Dermis microvascular lymphatic vessel endothelial cell (primary cell): ENCODE measurements around the gene MRTO4. TPM values are rescaled to one million over a fixed set of nuclear protein-coding genes. Genes with fewer than 3 reads are reported as not detected.
"Not testable (repeated sequence)": the region's sequence is repeated elsewhere in the genome, so short reads cannot be mapped to it uniquely, and the experiment has no call there.

Source experiments
- DNase-seq, 2 donors: peaks; one replicate each; pipeline versions ENCODE4 v3.0.0 to v3.0.0-alpha.2; 2010; ENCODE audit warnings: low read depth in 2 of 2
- total RNA-seq: library from RNA; depleted of rRNA; stranded (reverse); fragments of >200 nt; gene quantifications from 2 replicates; pipeline ENCODE4 v1.2.1, GENCODE V29; 2014

The MRTO4 gene
- total RNA-seq, 1 donor from 2014 or later, result 19.4 TPM

- no peak for DNase-seq
These were observed 28.4 kb upstream of the MRTO4 start for GRCh38 chr1:19222979-19223824.

GRCh38 chr1:19229229-19229628 lies 22.4 kb upstream of the MRTO4 start:
- DNase-seq, result no peak

GRCh38 chr1:19229828-19230325 lies 21.7 kb upstream of the MRTO4 start:
- no peak for DNase-seq

GRCh38 chr1:19231736-19232523 lies 19.7 kb upstream of the MRTO4 start:
- DNase-seq, result not testable (repeated sequence)

GRCh38 chr1:19232524-19232846 lies 19.1 kb upstream of the MRTO4 start:
- DNase-seq, result no peak

- no peak for DNase-seq
These were observed 17.4 kb upstream of the MRTO4 start for GRCh38 chr1:19234224-19234623.

- no peak for DNase-seq
These were observed 11.7 kb upstream of the MRTO4 start for GRCh38 chr1:19239876-19240275.

GRCh38 chr1:19240673-19241538 lies 10.7 kb upstream of the MRTO4 start:
- DNase-seq, result peak; percentile 39 to 59

- DNase-seq, result no peak
These were observed 838 bp upstream of the MRTO4 start for GRCh38 chr1:19250629-19251304.

- no peak for DNase-seq
These were observed 2.8 kb downstream of the MRTO4 start for GRCh38 chr1:19254416-19254815.

GRCh38 chr1:19255288-19255687 lies 3.7 kb downstream of the MRTO4 start:
- DNase-seq, result no peak

- DNase-seq, result not testable (repeated sequence)
These were observed 4.7 kb downstream of the MRTO4 start for GRCh38 chr1:19256301-19256700.

GRCh38 chr1:19257178-19257914 lies 5.7 kb downstream of the MRTO4 start:
- peak in 1 of 2 donors; percentile 10 for DNase-seq

- no peak for DNase-seq
These were observed 6.7 kb downstream of the MRTO4 start for GRCh38 chr1:19258353-19258752.

- DNase-seq, result no peak
These were observed 8.9 kb downstream of the MRTO4 start for GRCh38 chr1:19260211-19261138.

GRCh38 chr1:19262047-19262446 lies 10.4 kb downstream of the MRTO4 start:
- DNase-seq, result no peak

GRCh38 chr1:19262744-19263143 lies 11.1 kb downstream of the MRTO4 start:
- no peak for DNase-seq

GRCh38 chr1:19268445-19268844 lies 16.8 kb downstream of the MRTO4 start:
- no peak for DNase-seq
